GM12864 (cell line): ENCODE measurements around the gene GRHL3.

Experiments
- DNase-seq: peaks from one replicate; pipeline ENCODE4 v3.0.0-alpha.2; 2011; ENCODE audit warnings: low read depth
- H3K4me3 ChIP-seq: 2 replicates; pipeline ENCODE4 v1.5.1; 2011; ENCODE audit warnings: mild to moderate bottlenecking, low read depth, low read length, control low read depth
- CTCF ChIP-seq: IDR thresholded peaks from 2 replicates; pipeline ENCODE4 v1.5.1; 2011; ENCODE audit warnings: low read depth, mild to moderate bottlenecking, moderate library complexity, low read length, control low read depth, inconsistent platforms; ENCODE audit errors: missing control alignments

Gene GRHL3

GRCh38 chr1:24298606-24299005 lies 20.6 kb upstream of the GRHL3 start:
- H3K4me3 ChIP-seq: no peak overlapping the region
- TF ChIP-seq CTCF: no peak

DNA sequence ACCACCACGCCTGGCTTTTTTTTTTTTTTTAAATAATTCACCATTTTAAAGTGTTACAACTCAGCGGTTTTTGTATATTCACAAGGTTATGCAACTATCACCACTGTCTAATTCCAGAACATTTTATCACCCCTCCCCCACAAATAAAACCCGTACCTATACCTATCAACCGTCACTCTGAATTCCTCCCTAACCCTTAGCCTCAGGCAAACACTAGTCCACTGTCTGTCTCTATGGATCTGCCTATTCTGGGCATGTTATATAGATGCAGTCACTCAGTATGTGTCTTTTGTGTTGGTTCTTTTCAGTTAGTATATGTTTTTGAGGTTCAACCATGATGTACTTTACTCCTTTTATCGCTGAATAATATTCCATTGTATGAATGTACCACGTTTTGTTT lies 19.3 kb upstream of the GRHL3 start:
- H3K4me3 ChIP-seq: no peak overlapping the region
- TF ChIP-seq CTCF: no peak
- DNase-seq: no peak

More at GRCh38 chr1:24298606-24299005, 20.6 kb upstream of the GRHL3 start:
- no peak for DNase-seq

- no peak overlapping the region for H3K4me3 ChIP-seq
- no peak for DNase-seq
- TF ChIP-seq CTCF: no peak
Observed at GRCh38 chr1:24300971-24301784, 18.0 kb upstream of the GRHL3 start.

GRCh38 chr1:24301785-24302175 lies 17.4 kb upstream of the GRHL3 start:
- no peak overlapping the region for H3K4me3 ChIP-seq
- TF ChIP-seq CTCF: no peak
- no peak for DNase-seq

- no peak for TF ChIP-seq CTCF
- DNase-seq: no peak
Observed at GRCh38 chr1:24302209-24302611, 16.9 kb upstream of the GRHL3 start.

DNA sequence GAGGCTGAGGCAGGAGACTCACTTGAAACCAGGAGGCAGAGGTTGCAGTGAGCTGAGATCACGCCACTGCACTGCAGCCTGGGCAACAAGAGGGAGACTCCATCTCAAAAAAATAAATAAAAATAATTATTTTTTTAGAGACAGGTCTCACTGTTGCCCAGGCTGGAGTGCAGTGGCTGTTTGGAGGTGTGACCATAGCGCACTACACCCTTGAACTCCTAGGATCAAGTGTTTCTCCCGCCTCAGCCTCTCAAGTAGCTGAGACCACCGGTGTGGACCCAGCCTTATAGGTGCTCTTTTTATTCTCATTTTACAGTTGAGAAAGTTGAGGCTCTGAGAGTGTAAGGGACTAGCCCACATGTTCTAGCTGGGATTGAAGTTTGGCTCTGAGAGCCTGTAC lies 15.6 kb upstream of the GRHL3 start:
- no peak for TF ChIP-seq CTCF
- DNase-seq: no peak

More at GRCh38 chr1:24302209-24302611, 16.9 kb upstream of the GRHL3 start:
- H3K4me3 ChIP-seq: no peak overlapping the region

DNA sequence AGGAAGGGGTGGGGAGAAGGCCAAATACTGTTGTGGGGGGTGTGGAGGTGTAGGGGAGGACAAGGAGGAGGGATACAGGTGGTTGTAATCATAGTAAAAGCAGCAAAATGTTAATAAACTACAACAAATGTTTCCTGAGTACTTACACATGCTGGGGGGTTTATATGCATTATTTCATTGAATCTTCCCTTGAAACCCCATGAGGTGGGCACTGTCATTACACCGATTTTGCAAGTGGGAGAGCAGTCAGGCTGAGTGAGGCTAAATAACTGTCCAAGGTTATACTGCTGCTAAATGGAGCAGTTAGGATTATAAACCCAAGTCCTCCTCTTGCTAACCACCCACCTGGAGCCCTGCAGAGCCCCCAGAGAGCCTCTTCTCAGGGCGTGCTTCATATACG lies 14.4 kb upstream of the GRHL3 start:
- no peak overlapping the region for H3K4me3 ChIP-seq
- DNase-seq: no peak
- peak; percentile 10 for TF ChIP-seq CTCF

More for the DNA sequence above, 15.6 kb upstream of the GRHL3 start:
- H3K4me3 ChIP-seq: no peak overlapping the region
